Thoracic aorta (tissue), 2 donors: ENCODE data around the gene FRMPD1. TPM values are rescaled to one million over a fixed set of nuclear protein-coding genes. Genes with fewer than 3 reads are reported as not detected.
A peak's percentile ranks its signal among the peaks of the same experiment; 100 is the strongest.

Source experiments
- ATAC-seq: fragments of 150-250 bp; one replicate; pipeline ENCODE4 v1.8.0; 2017; ENCODE audit warnings: low read depth; ENCODE audit not compliant: insufficient number of reproducible peaks, low FRiP score
- DNase-seq: peaks from one replicate; pipeline ENCODE4 v3.0.0-alpha.2; 2020; ENCODE audit warnings: low spot score
- H3K27ac ChIP-seq, 2 donors: fragments of 200-600 bp; sonication (generic); 1 replicate in 1 of 2; 2 replicates in 1 of 2; pipeline ENCODE4 v1.5.1; 2016; ENCODE audit warnings: mild to moderate bottlenecking in 2 of 2, moderate library complexity in 2 of 2
- H3K27me3 ChIP-seq: fragments of 200-600 bp; sonication (generic); replicated peaks from 2 replicates; pipeline ENCODE4 v1.6.0; 2016; ENCODE audit warnings: mild to moderate bottlenecking; ENCODE audit not compliant: insufficient read depth
- H3K36me3 ChIP-seq: fragments of 200-600 bp; sonication (generic); one replicate; pipeline ENCODE4 v1.5.1; 2016
- H3K4me1 ChIP-seq, 2 donors: fragments of 200-600 bp; sonication (generic); 1 replicate in 1 of 2; 2 replicates in 1 of 2; pipeline versions ENCODE4 v1.5.1 to v1.6.0; 2016; ENCODE audit warnings: low read depth in 2 of 2, mild to moderate bottlenecking in 1 of 2; ENCODE audit not compliant: control insufficient read depth in 1 of 2
- H3K4me3 ChIP-seq: fragments of 200-600 bp; sonication (generic); 2 replicates; pipeline ENCODE4 v1.5.1; 2016; ENCODE audit warnings: mild to moderate bottlenecking
- H3K9me3 ChIP-seq: fragments of 200-600 bp; sonication (generic); 2 replicates; pipeline ENCODE4 v1.5.1; 2016
- total RNA-seq, 2 donors: library from RNA; depleted of rRNA; stranded (reverse); fragments of >200 nt; gene quantifications; one replicate each; pipeline versions ENCODE4 v1.1.0 to v1.2.3, GENCODE V29; 2016
- TF ChIP-seq, protein P1 (sequence below): fragments of 200-600 bp; sonication (generic); IDR thresholded peaks from one replicate; pipeline ENCODE4 v1.5.1; 2019; ENCODE audit warnings: antibody characterized with exemption

The FRMPD1 gene
- total RNA-seq, 2 donors from 2014 or later: 0.27 TPM; not detected in 1

DNA sequence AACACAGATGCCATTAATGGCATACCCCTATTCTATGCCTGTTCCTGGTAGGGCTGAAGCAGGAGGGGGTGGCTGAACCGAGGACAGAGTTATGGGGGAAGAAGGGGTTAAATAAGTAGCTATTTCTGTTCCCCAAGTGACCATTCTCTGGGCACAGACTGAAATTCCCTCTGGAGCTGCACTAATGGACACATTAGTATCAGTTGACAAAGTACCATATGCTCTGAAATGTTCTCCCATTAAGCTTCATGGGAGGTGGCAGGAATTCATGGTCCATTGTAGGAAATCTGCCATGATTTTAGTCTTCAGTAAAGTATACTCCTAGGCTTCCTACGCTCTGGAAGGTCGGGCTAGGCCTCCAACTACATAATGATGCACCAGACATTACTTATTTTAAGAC lies 10.5 kb upstream of the FRMPD1 start:
- no peaks in the 10 kb centered on the region for H3K27me3 ChIP-seq
- DNase-seq (no peak), ATAC-seq (no peak)
- TF ChIP-seq, protein P1, sequence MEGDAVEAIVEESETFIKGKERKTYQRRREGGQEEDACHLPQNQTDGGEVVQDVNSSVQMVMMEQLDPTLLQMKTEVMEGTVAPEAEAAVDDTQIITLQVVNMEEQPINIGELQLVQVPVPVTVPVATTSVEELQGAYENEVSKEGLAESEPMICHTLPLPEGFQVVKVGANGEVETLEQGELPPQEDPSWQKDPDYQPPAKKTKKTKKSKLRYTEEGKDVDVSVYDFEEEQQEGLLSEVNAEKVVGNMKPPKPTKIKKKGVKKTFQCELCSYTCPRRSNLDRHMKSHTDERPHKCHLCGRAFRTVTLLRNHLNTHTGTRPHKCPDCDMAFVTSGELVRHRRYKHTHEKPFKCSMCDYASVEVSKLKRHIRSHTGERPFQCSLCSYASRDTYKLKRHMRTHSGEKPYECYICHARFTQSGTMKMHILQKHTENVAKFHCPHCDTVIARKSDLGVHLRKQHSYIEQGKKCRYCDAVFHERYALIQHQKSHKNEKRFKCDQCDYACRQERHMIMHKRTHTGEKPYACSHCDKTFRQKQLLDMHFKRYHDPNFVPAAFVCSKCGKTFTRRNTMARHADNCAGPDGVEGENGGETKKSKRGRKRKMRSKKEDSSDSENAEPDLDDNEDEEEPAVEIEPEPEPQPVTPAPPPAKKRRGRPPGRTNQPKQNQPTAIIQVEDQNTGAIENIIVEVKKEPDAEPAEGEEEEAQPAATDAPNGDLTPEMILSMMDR: no peak
- H3K4me3 ChIP-seq: no peak overlapping the region
- H3K27ac ChIP-seq: no peak overlapping the region
- H3K36me3 ChIP-seq: no peaks in the 10 kb centered on the region
- no peaks in the 10 kb centered on the region for H3K9me3 ChIP-seq
- H3K4me1 ChIP-seq: no peaks in the 10 kb centered on the region

DNA sequence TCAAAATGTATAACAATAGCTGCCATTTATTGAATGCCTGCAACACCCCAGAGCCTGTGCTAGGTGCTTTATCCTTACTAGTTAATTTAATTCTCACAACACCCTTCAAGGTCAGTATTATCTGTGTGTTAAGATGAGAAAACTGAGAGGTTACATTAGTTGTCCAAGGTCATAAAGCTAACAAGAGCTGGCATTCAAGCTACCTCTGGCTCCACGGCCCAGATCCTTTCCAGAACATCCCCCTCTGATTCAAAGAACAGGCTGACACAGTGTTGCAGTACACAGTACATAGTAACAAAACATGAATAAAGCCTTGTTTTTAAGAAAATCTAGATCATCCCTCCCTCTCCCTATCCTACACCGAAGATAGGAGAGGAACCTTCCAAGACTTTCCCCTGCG lies 9.4 kb upstream of the FRMPD1 start:
- H3K4me1 ChIP-seq: no peaks in the 10 kb centered on the region
- DNase-seq (no peak), ATAC-seq (no peak)
- TF ChIP-seq, protein P1: no peak
- H3K9me3 ChIP-seq: no peaks in the 10 kb centered on the region
- H3K27ac ChIP-seq: no peak overlapping the region
- H3K36me3 ChIP-seq: no peaks in the 10 kb centered on the region
- no peaks in the 10 kb centered on the region for H3K27me3 ChIP-seq
- H3K4me3 ChIP-seq: no peak overlapping the region

DNA sequence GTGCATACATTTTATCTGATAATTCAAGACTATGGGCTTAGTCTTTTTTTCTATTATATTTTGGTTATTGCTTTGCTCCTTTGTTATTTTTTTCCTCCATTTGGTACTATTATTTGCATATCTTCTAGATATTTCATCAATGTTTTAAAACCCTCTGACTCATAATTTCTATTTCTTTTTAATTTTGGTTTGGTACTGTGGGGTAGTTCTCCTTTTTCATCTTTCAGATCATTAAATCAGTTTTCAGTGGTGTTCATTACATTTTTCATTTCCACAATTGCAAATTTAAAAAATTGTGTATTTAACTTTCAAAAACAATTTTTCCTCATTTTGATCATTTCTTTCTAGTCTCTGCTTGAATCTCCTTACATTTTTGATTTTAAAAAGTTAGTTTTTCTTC lies 7.5 kb upstream of the FRMPD1 start:
- DNase-seq (no peak), ATAC-seq (no peak)
- no peaks in the 10 kb centered on the region for H3K4me1 ChIP-seq
- H3K27me3 ChIP-seq: no peaks in the 10 kb centered on the region
- no peak overlapping the region for H3K27ac ChIP-seq
- TF ChIP-seq, protein P1: no peak
- H3K9me3 ChIP-seq: no peaks in the 10 kb centered on the region
- H3K36me3 ChIP-seq: no peaks in the 10 kb centered on the region
- no peak overlapping the region for H3K4me3 ChIP-seq

DNA sequence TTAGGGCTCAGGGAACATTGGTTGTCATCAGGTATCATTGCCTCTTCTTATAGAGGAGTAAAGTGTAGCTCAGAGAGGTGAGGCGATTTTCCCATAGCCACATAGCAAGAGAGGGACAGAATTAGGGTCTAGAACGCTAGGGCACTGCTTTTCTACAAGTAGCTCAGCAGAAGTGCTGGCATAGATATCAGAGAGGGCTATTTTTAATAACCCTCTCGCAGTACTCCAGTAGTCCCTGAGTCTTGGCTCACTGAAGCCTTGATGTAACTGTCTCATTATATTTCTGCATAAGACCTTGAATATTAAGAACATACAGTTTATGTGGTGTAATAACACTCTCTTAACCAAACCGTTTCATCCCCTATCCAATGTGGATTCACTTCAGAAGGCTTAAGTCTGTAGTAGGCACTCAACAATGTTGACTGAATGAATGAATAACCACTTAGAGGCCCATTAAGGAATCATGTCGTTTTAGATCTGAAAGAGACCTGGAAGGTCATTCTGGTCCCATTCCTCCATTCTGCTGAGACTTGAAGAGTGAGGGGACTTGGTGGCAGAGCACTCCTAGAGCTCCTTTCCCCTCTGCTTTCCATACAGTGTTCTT lies 4.7 kb upstream of the FRMPD1 start:
- Histone ChIP-seq H3K9me3 (no peaks in the 10 kb centered on the region), H3K27me3 (no peaks in the 10 kb centered on the region), H3K4me1 (peaks cover 0 to under 1% of the 10 kb centered on the region in 2 donors), H3K36me3 (no peaks in the 10 kb centered on the region), H3K4me3 (no peak overlapping the region), H3K27ac (no peak overlapping the region)
- DNase-seq: no peak
- TF ChIP-seq, protein P1: no peak
- no peak for ATAC-seq

DNA sequence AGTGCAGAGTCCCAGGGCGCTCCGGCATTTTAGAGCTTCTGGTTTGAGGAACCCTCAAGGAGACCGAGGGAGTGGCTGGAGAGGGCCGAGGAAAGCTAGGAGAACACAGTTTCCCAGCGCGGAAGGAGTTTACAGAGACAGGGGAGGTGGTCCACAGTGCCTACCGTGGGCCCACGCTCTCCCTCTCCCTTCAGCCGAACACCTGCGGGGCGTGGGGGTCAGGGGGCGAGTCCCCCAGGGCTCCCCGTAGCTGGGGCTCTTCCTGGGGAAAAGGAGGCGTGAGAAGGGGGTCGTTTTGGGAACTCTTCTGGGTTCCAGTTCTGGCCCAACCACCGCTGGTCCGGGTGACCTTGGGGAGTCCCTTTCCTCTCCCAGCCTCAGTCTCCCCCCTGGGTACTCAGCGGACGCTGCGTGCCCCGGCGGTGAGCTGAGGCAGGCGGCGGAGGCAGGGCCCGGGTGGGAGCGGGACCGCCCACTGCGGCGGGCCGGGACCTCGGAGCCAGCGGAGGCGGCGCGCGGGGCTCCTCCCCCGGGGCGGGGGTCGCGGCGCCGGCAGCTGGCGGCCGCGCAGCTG lies 368 bp upstream of the FRMPD1 start:
- H3K9me3 ChIP-seq: no peaks in the 10 kb centered on the region
- no peak overlapping the region for H3K27ac ChIP-seq
- DNase-seq: no peak
- peaks cover 4 to 9% of the 10 kb centered on the region in 2 donors for H3K4me1 ChIP-seq
- peak overlapping the region; percentile 78 for H3K4me3 ChIP-seq
- H3K36me3 ChIP-seq: no peaks in the 10 kb centered on the region
- no peaks in the 10 kb centered on the region for H3K27me3 ChIP-seq
- TF ChIP-seq, protein P1: no peak
- no peak for ATAC-seq
